B cell (primary cell): ENCODE data around the gene GRM3.

Experiments used
- EZH2 ChIP-seq: IDR thresholded peaks from 2 replicates; pipeline ENCODE4 v1.6.1; 2012; ENCODE audit warnings: borderline replicate concordance, low read depth, mild to moderate bottlenecking, moderate library complexity, low read length; ENCODE audit not compliant: insufficient read depth, poor library complexity, severe bottlenecking
- TF ChIP-seq, protein P1 (sequence below): fragments of 200-600 bp; IDR thresholded peaks from one replicate; pipeline ENCODE4 v1.8.0; 2022; ENCODE audit warnings: antibody characterized with exemption, mild to moderate bottlenecking

DNA sequence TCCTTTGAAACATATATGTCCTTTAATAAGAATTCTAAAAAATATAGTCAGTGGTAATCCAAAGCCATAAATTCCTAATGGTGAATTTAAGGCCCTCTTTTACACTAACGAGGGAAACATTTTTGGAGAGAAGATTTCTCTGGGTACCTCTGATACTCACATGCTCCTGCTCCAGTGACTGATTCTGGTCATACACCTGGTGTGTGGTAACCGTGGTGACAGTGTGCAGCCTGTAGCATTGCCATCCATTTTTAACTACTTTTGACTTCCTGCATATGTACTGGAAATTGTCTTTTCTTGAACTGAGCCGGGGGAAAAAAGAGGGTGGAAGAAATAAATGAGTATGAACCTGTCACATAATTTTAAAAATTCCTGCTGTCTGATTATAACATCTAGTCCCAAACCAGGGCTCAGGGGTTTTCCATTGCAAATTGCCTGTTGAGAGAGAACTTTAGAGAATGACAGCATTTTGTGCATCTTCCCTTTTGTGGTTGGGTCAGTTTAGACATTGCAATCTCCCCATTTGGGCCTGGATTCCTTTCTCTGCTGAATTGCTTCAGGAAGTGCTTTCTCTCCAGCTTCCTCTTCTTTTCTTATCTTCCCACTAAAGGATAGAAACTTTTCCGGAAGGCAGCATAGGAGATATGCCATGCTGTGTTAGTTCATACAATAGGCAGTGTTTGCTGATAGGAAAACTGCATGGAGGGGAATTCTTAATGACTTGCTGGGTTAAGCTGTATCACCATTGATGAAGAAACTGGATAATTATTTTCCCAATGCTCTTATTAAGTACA is 125.5 kb downstream of the GRM3 start:
- TF ChIP-seq, protein P1, sequence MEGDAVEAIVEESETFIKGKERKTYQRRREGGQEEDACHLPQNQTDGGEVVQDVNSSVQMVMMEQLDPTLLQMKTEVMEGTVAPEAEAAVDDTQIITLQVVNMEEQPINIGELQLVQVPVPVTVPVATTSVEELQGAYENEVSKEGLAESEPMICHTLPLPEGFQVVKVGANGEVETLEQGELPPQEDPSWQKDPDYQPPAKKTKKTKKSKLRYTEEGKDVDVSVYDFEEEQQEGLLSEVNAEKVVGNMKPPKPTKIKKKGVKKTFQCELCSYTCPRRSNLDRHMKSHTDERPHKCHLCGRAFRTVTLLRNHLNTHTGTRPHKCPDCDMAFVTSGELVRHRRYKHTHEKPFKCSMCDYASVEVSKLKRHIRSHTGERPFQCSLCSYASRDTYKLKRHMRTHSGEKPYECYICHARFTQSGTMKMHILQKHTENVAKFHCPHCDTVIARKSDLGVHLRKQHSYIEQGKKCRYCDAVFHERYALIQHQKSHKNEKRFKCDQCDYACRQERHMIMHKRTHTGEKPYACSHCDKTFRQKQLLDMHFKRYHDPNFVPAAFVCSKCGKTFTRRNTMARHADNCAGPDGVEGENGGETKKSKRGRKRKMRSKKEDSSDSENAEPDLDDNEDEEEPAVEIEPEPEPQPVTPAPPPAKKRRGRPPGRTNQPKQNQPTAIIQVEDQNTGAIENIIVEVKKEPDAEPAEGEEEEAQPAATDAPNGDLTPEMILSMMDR = no peak
- no peak for TF ChIP-seq EZH2
